Activated naive CD8-positive, alpha-beta T cell treated with anti-CD3 and anti-CD28 coated beads, Interleukin-2, amount 50 U/mL, for 24 hours (primary cell): ENCODE measurements around the gene PLPP6.

Source experiments
- ATAC-seq: fragments of 150-1000 bp; cut with Tn5 transposase; one replicate; pipeline ENCODE4 v1.10.0; 2021
- DNase-seq: peaks from one replicate; pipeline ENCODE4 v3.0.0; 2021
- H3K27ac Mint-ChIP-seq: one replicate; pipeline ENCODE4 v1.8.0; 2021; ENCODE audit warnings: mild to moderate bottlenecking, mixed read lengths
- H3K27me3 Mint-ChIP-seq: one replicate; pipeline ENCODE4 v1.8.0; 2021; ENCODE audit warnings: mixed read lengths
- H3K36me3 Mint-ChIP-seq: one replicate; pipeline ENCODE4 v1.8.0; 2021; ENCODE audit warnings: low read depth, mixed read lengths
- H3K4me1 Mint-ChIP-seq: one replicate; pipeline ENCODE4 v1.8.0; 2021; ENCODE audit warnings: mixed read lengths
- H3K4me3 Mint-ChIP-seq: one replicate; pipeline ENCODE4 v1.8.0; 2021; ENCODE audit warnings: mild to moderate bottlenecking, moderate library complexity, mixed read lengths
- H3K9me3 Mint-ChIP-seq: one replicate; pipeline ENCODE4 v1.8.0; 2021; ENCODE audit warnings: mixed read lengths

PLPP6 gene

DNA sequence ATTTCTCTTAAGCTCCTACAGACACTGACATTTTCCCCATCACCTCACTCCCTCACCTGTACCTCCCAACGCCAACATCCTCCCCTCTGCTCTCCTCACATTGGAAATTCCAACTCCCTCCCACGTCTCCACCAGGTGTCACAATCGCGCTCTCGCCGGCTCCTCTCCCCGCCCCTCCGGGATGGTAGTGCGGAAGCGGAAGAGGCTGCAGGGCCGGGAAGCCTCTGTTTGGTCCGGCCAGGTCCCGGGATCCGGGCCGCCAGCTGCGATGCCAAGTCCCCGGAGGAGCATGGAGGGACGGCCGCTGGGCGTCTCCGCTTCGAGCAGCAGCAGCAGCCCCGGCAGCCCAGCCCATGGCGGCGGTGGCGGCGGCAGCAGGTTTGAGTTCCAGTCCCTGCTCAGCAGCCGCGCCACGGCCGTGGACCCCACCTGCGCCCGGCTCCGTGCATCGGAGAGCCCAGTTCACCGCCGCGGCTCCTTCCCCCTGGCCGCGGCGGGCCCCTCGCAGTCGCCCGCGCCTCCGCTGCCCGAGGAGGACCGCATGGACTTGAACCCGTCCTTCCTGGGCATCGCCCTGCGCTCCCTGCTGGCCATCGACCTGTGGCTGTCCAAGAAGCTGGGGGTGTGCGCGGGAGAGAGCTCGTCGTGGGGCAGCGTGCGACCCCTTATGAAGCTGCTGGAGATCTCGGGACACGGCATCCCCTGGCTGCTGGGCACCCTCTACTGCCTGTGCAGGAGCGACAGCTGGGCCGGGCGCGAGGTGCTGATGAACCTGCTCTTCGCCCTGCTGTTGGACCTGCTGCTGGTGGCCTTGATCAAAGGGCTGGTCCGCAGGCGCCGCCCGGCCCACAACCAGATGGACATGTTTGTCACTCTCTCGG, at the start of gene PLPP6:
PLPP6 (plus strand) TSS at position 187 of the 881 bp plus-strand sequence; CDS start at position 269, 82 bp downstream.
- H3K4me3 Mint-ChIP-seq, result peak within 1 kb of the TSS; percentile 91
- H3K27ac Mint-ChIP-seq, result peak within 1 kb of the TSS; percentile 83
- no peaks in the 10 kb centered on the region for H3K36me3 Mint-ChIP-seq
- ATAC-seq (peak; percentile 88), DNase-seq (peak; percentile 80)
- no peaks in the 10 kb centered on the region for H3K9me3 Mint-ChIP-seq
- H3K27me3 Mint-ChIP-seq, result no peaks in the 10 kb centered on the region
- peaks cover 52% of the 10 kb centered on the region for H3K4me1 Mint-ChIP-seq

DNA sequence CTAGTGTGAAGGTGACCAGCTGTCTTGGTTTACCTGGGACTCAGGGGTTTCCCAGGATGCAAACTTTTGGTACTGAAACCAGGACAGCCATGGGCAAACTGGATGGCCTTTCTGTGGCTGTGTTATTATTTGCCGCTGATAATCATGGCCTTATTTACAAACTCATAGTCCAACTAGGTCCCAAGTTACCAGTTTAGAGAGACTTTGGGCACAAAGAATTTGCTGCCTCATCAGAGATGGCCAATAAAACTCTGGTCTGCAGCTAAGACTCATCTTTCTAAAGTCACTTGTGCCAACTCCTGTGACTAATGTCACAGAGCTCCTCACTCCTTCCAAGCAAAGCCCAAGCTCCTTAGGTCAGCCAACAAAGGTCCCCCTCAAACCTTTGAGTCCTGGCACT, 47.5 kb upstream of the PLPP6 start:
- no peaks in the 10 kb centered on the region for H3K9me3 Mint-ChIP-seq
- no peaks in the 10 kb centered on the region for H3K27me3 Mint-ChIP-seq
- no peak overlapping the region for H3K27ac Mint-ChIP-seq
- ATAC-seq, result no peak
- DNase-seq, result no peak
- H3K4me1 Mint-ChIP-seq, result peaks cover 9% of the 10 kb centered on the region
- no peaks in the 10 kb centered on the region for H3K36me3 Mint-ChIP-seq
- no peak overlapping the region for H3K4me3 Mint-ChIP-seq

DNA sequence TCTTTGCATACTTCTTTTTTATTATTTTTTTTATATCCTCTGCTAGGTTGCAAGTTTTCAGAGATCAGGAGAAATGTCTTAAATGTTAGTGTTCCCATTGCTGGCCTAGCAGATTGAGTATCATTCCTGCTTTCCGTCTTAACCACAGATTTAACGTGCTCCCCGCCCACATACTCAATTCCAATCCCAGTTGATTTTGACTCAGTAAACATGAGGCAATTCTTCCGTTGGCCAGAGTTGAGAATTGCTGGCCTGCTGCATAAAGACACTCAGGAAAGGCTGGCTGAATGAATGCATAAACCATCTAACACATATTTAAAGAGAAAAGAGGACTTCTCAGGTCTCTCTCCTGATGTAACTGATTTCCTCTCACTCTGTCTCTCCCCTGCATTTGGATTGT, 46.8 kb upstream of the PLPP6 start:
- DNase-seq, result no peak

GRCh38 chr9:4615778-4616177, 46.3 kb upstream of the PLPP6 start:
- H3K4me1 Mint-ChIP-seq, result peaks cover 20% of the 10 kb centered on the region
- no peak for ATAC-seq
- H3K27me3 Mint-ChIP-seq, result no peaks in the 10 kb centered on the region
- DNase-seq, result no peak
- H3K4me3 Mint-ChIP-seq, result no peak overlapping the region
- H3K27ac Mint-ChIP-seq, result no peak overlapping the region
- H3K9me3 Mint-ChIP-seq, result no peaks in the 10 kb centered on the region
- H3K36me3 Mint-ChIP-seq, result no peaks in the 10 kb centered on the region

More for the DNA sequence above, 46.8 kb upstream of the PLPP6 start:
- Mint-ChIP-seq H3K27ac (no peak overlapping the region), H3K4me3 (no peak overlapping the region), H3K27me3 (no peaks in the 10 kb centered on the region), H3K36me3 (no peaks in the 10 kb centered on the region), H3K9me3 (no peaks in the 10 kb centered on the region), H3K4me1 (peaks cover 15% of the 10 kb centered on the region)
- ATAC-seq, result no peak

DNA sequence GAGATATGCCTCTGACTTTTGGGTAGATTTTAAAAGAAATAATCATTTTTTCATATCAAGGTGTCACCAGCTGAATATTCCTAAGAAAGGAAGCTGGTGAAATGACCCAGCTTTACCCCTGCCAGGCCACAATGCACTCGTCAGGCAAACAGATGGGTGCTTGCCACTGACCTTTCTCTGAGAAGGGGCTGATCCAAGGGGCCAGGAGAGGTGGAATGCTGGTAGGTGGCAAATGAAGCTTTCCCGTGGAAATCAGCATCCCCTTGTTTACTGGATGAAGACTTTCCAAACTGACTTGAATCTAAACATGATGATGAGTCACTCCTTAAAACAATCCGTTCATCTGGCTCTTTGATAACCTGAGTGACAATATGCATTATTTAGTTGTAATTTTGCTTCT, 44.3 kb upstream of the PLPP6 start:
- no peak for DNase-seq
- Mint-ChIP-seq H3K4me3 (no peak overlapping the region), H3K4me1 (peaks cover 26% of the 10 kb centered on the region), H3K36me3 (no peaks in the 10 kb centered on the region), H3K9me3 (no peaks in the 10 kb centered on the region), H3K27me3 (no peaks in the 10 kb centered on the region), H3K27ac (no peak overlapping the region)
- no peak for ATAC-seq

DNA sequence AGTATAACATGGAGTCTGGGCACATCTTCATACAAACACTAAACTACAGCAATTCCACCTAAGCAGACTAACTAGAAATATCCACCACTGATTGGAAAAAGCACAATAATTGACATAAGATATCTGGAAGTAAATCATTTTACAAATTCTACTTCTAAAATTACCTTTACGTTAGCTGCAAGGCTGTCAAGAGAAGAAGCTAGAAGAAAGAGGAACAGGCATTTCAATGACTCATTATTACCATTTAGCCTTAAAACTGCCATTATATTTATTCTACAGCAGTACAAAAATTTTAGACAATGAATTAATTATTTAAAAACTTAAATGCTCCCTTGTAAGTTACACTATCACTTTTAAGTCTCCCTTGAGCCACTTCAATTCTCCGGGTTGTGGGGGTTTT, 43.4 kb upstream of the PLPP6 start:
- ATAC-seq, result no peak
- Mint-ChIP-seq H3K4me3 (no peak overlapping the region), H3K36me3 (no peaks in the 10 kb centered on the region), H3K27me3 (no peaks in the 10 kb centered on the region), H3K4me1 (peaks cover 26% of the 10 kb centered on the region), H3K27ac (no peak overlapping the region), H3K9me3 (no peaks in the 10 kb centered on the region)
- DNase-seq, result no peak

GRCh38 chr9:4620057-4620765, 41.9 kb upstream of the PLPP6 start:
- Mint-ChIP-seq H3K9me3 (no peaks in the 10 kb centered on the region), H3K27ac (no peak overlapping the region)
- peak; percentile 44 for ATAC-seq

GRCh38 chr9:4620881-4621555, 41.1 kb upstream of the PLPP6 start:
- ATAC-seq, result peak; percentile 86
- Mint-ChIP-seq H3K27ac (no peak overlapping the region), H3K36me3 (no peaks in the 10 kb centered on the region)

More at GRCh38 chr9:4620057-4620765, 41.9 kb upstream of the PLPP6 start:
- H3K36me3 Mint-ChIP-seq, result no peaks in the 10 kb centered on the region
- H3K4me3 Mint-ChIP-seq, result no peak overlapping the region
- DNase-seq, result no peak
- peaks cover 24% of the 10 kb centered on the region for H3K4me1 Mint-ChIP-seq
- no peaks in the 10 kb centered on the region for H3K27me3 Mint-ChIP-seq

DNA sequence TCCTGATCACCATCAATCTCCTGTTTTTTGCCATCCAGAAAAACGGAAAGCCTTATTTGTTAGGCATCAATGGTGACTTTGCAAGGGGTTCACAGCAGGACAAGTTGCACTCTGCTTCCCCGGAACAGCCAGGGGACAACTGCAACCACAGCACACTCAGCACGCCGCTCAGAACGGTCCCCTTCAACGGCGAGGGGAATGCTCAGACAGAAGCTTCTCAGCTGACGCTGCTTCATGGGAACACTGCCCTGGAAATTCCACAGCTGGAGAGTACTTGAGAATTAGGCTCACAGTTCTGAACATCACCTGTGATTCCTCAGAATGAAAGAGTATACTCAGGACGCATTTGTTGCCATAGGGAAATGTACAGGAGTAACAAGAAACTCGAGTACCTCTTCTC, 40.1 kb upstream of the PLPP6 start:
- no peaks in the 10 kb centered on the region for H3K36me3 Mint-ChIP-seq
- ATAC-seq, result no peak
- H3K9me3 Mint-ChIP-seq, result no peaks in the 10 kb centered on the region
- no peak for DNase-seq
- H3K27me3 Mint-ChIP-seq, result no peaks in the 10 kb centered on the region
- H3K4me1 Mint-ChIP-seq, result peaks cover 19% of the 10 kb centered on the region
- no peak overlapping the region for H3K27ac Mint-ChIP-seq
- no peak overlapping the region for H3K4me3 Mint-ChIP-seq

More at GRCh38 chr9:4620881-4621555, 41.1 kb upstream of the PLPP6 start:
- Mint-ChIP-seq H3K9me3 (no peaks in the 10 kb centered on the region), H3K27me3 (no peaks in the 10 kb centered on the region), H3K4me1 (peaks cover 19% of the 10 kb centered on the region), H3K4me3 (no peak overlapping the region)
- DNase-seq, result no peak

DNA sequence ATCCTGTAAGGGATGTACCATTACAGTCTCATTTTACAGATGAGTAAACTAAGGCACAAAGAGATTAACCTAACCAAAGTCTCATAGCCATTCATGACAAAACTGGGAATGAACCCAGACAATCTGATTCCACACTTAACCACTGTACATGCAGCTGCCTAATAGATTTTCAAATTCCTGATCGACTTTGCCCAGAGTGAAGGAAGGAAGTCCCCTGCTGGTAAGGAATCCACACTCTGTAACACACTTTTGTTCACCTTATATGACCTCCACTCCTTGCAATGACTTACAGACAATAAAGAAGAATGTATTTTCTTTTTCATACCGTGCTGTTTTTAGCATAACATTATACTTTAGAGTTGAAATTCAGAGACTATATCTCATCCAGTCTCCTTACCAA, 31.3 kb upstream of the PLPP6 start:
- H3K4me1 Mint-ChIP-seq, result peaks cover 2% of the 10 kb centered on the region
- H3K9me3 Mint-ChIP-seq, result no peaks in the 10 kb centered on the region
- DNase-seq (no peak), ATAC-seq (no peak)
- no peak overlapping the region for H3K4me3 Mint-ChIP-seq
- H3K27ac Mint-ChIP-seq, result no peak overlapping the region
- H3K36me3 Mint-ChIP-seq, result no peaks in the 10 kb centered on the region
- H3K27me3 Mint-ChIP-seq, result no peaks in the 10 kb centered on the region

- no peaks in the 10 kb centered on the region for H3K9me3 Mint-ChIP-seq
- H3K4me1 Mint-ChIP-seq, result no peaks in the 10 kb centered on the region
- no peak overlapping the region for H3K4me3 Mint-ChIP-seq
- no peaks in the 10 kb centered on the region for H3K36me3 Mint-ChIP-seq
- no peak for DNase-seq
- H3K27me3 Mint-ChIP-seq, result no peaks in the 10 kb centered on the region
- ATAC-seq, result no peak
- no peak overlapping the region for H3K27ac Mint-ChIP-seq
These were observed 23.1 kb upstream of the PLPP6 start for GRCh38 chr9:4638968-4639367.

DNA sequence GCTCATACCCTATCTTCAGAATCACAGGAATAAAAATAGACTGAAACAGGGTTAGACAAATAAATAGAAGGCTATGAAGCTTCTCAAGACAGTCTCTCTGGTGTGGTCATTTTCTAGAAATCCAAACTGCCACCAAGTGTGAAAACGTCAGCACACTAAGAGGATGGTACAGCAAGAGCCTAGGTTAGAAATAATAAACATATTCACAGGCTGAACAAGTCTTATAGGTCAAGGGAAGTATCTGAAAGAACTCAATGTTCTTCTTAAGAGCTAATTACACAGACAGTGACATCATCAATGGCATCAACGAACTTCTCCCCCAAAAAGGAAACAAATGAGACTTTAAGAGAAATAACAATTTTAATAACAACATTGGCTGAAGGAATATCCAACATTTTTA, 22.7 kb upstream of the PLPP6 start:
- H3K9me3 Mint-ChIP-seq, result no peaks in the 10 kb centered on the region
- H3K4me3 Mint-ChIP-seq, result no peak overlapping the region
- ATAC-seq (no peak), DNase-seq (no peak)
- H3K36me3 Mint-ChIP-seq, result no peaks in the 10 kb centered on the region
- no peaks in the 10 kb centered on the region for H3K27me3 Mint-ChIP-seq
- H3K27ac Mint-ChIP-seq, result no peak overlapping the region
- H3K4me1 Mint-ChIP-seq, result no peaks in the 10 kb centered on the region

DNA sequence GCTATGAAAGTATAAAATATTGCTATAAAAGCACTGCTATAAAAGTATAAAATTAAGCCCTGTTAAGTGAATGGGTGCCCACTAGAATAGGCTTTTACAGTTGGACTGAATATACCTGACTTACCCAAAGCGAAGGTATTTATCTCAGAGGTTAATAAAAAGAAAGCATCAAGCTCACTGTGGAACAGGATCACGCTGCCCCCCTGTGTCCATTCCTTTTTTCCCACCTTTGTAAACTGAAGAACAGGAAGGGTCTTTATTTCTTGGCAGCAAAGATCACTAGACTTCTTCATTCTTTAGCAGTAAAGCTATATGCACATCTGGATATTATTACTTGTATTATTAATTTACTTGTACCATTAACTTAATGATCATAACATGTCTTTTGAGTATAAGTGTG, 22.1 kb upstream of the PLPP6 start:
- ATAC-seq (no peak), DNase-seq (peak; percentile 54)
- Mint-ChIP-seq H3K27me3 (no peaks in the 10 kb centered on the region), H3K27ac (no peak overlapping the region), H3K4me1 (no peaks in the 10 kb centered on the region), H3K4me3 (no peak overlapping the region), H3K36me3 (no peaks in the 10 kb centered on the region), H3K9me3 (no peaks in the 10 kb centered on the region)

- ATAC-seq (no peak), DNase-seq (no peak)
- H3K9me3 Mint-ChIP-seq, result no peaks in the 10 kb centered on the region
- no peaks in the 10 kb centered on the region for H3K36me3 Mint-ChIP-seq
- no peaks in the 10 kb centered on the region for H3K27me3 Mint-ChIP-seq
- H3K4me1 Mint-ChIP-seq, result no peaks in the 10 kb centered on the region
- no peak overlapping the region for H3K4me3 Mint-ChIP-seq
- no peak overlapping the region for H3K27ac Mint-ChIP-seq
These were observed 19.7 kb upstream of the PLPP6 start for GRCh38 chr9:4642351-4642750.

GRCh38 chr9:4654084-4654483, 8.0 kb upstream of the PLPP6 start:
- peaks cover 10% of the 10 kb centered on the region for H3K4me1 Mint-ChIP-seq
- H3K4me3 Mint-ChIP-seq, result no peak overlapping the region
- H3K36me3 Mint-ChIP-seq, result no peaks in the 10 kb centered on the region
- H3K27ac Mint-ChIP-seq, result no peak overlapping the region
- no peaks in the 10 kb centered on the region for H3K9me3 Mint-ChIP-seq
- H3K27me3 Mint-ChIP-seq, result no peaks in the 10 kb centered on the region
- DNase-seq (no peak), ATAC-seq (no peak)
